Measurements from ENCODE around the gene SLC9A9. TPM values are rescaled to one million over a fixed set of nuclear protein-coding genes. Genes with fewer than 3 reads are reported as not detected.

The SLC9A9 gene
- total RNA-seq = 10 to 100 TPM in 1 of 3 donors, 1 to 10 TPM in 2; 6.2 to 17.3 (median 7.8) TPM

- no peak for DNase-seq (ENCODE audit: low spot score in 2 of 2)
- peak within 1 kb of the TSS; percentile 2 to 62 for H3K27ac ChIP-seq
- H3K9me3 ChIP-seq = no peaks in the 10 kb centered on the region
These were observed at the start of gene SLC9A9 for GRCh38 chr3:143847787-143848631. SLC9A9 (minus strand) TSS chr3:143848468; CDS start chr3:143848322, 146 bp downstream.

GRCh38 chr3:143897576-143898295, 49.5 kb upstream of the SLC9A9 start:
- intact Hi-C loops (cut with DNase I; ENCODE audit: low total_unique reads) = no loop called here
- DNase-seq (ENCODE audit: low spot score in 2 of 2) = no peak
- no peaks in the 10 kb centered on the region for H3K27me3 ChIP-seq
- no peak overlapping the region for H3K4me3 ChIP-seq
- H3K4me1 ChIP-seq = no peaks in the 10 kb centered on the region
- TF ChIP-seq POLR2A (IDR thresholded peaks at IDR 0.05) = no peak
- no peak overlapping the region for H3K27ac ChIP-seq
- no peaks in the 10 kb centered on the region for H3K9me3 ChIP-seq
- no peaks in the 10 kb centered on the region for H3K36me3 ChIP-seq

More at GRCh38 chr3:143847787-143848631, at the start of gene SLC9A9:
- Histone ChIP-seq H3K27me3 (no peaks in the 10 kb centered on the region), H3K4me1 (peaks cover 0 to 3% of the 10 kb centered on the region in 2 donors), H3K4me3 (peak within 1 kb of the TSS; percentile 58 to 71 (median 66)), H3K36me3 (no peaks in the 10 kb centered on the region)
- intact Hi-C loops (cut with DNase I; ENCODE audit: low total_unique reads) = no loop called here
- no peak for TF ChIP-seq CTCF (IDR thresholded peaks at IDR 0.05)
- no peak for TF ChIP-seq POLR2AphosphoS5 (IDR thresholded peaks at IDR 0.05)
- TF ChIP-seq POLR2A (IDR thresholded peaks at IDR 0.05) = no peak

- Histone ChIP-seq H3K27me3 (no peaks in the 10 kb centered on the region), H3K4me3 (no peak overlapping the region), H3K9me3 (no peaks in the 10 kb centered on the region), H3K4me1 (no peaks in the 10 kb centered on the region), H3K36me3 (no peaks in the 10 kb centered on the region), H3K27ac (no peak overlapping the region)
- no peak for DNase-seq (ENCODE audit: low spot score in 2 of 2)
- TF ChIP-seq POLR2A (IDR thresholded peaks at IDR 0.05) = no peak
- TF ChIP-seq POLR2AphosphoS5 (IDR thresholded peaks at IDR 0.05) = no peak
- no peak for TF ChIP-seq CTCF (IDR thresholded peaks at IDR 0.05)
- intact Hi-C loops (cut with DNase I; ENCODE audit: low total_unique reads) = no loop called here
These were observed 48.2 kb upstream of the SLC9A9 start for GRCh38 chr3:143896486-143896885.

- Histone ChIP-seq H3K27ac (no peak overlapping the region), H3K36me3 (no peaks in the 10 kb centered on the region), H3K4me3 (no peak overlapping the region), H3K27me3 (no peaks in the 10 kb centered on the region), H3K4me1 (no peaks in the 10 kb centered on the region), H3K9me3 (no peaks in the 10 kb centered on the region)
- intact Hi-C loops (cut with DNase I; ENCODE audit: low total_unique reads) = no loop called here
- DNase-seq (ENCODE audit: low spot score in 2 of 2) = no peak
- TF ChIP-seq CTCF (IDR thresholded peaks at IDR 0.05) = no peak
These were observed 47.5 kb upstream of the SLC9A9 start for GRCh38 chr3:143895805-143896204.

GRCh38 chr3:143888846-143889245, 40.6 kb upstream of the SLC9A9 start:
- no peaks in the 10 kb centered on the region for H3K9me3 ChIP-seq
- no peaks in the 10 kb centered on the region for H3K27me3 ChIP-seq
- H3K4me3 ChIP-seq = no peak overlapping the region
- no peaks in the 10 kb centered on the region for H3K36me3 ChIP-seq
- TF ChIP-seq POLR2AphosphoS5 (IDR thresholded peaks at IDR 0.05) (no peak), POLR2A (IDR thresholded peaks at IDR 0.05) (no peak), CTCF (IDR thresholded peaks at IDR 0.05) (no peak)
- H3K27ac ChIP-seq = no peak overlapping the region
- no peak for DNase-seq (ENCODE audit: low spot score in 2 of 2)
- no peaks in the 10 kb centered on the region for H3K4me1 ChIP-seq
- intact Hi-C loops (cut with DNase I; ENCODE audit: low total_unique reads) = no loop called here

Measured in breast epithelium (tissue), 4 donors.